GM10248 (cell line): ENCODE measurements around the gene MPC1L.

Experiments
- CTCF ChIA-PET: fragments of 300-600 bp; sonication (Branson Sonifier 250); formaldehyde crosslinking; extraction: SDS; loops from one replicate; lab custom pipeline; 2021; ENCODE audit warnings: antibody characterized with exemption; lab: Yijun Ruan, JAX
- POLR2A ChIA-PET: fragments of 350-650 bp; sonication (Branson Sonifier 250); formaldehyde crosslinking; extraction: SDS; loops from one replicate; lab custom pipeline; 2020; ENCODE audit warnings: antibody characterized with exemption; lab: Yijun Ruan, JAX
- DNase-seq: peaks from one replicate; pipeline ENCODE4 v3.0.0; 2012; ENCODE audit errors: extremely low spot score
- CTCF ChIP-seq: IDR thresholded peaks from 2 replicates; pipeline ENCODE4 v1.5.1; 2012; ENCODE audit warnings: mild to moderate bottlenecking, low read depth; ENCODE audit errors: extremely low read depth, missing control alignments, control extremely low read depth

Gene MPC1L

GRCh38 chrX:40612511-40612910, 10.7 kb upstream of the MPC1L start:
- ChIA-PET CTCF (no interaction called here), POLR2A (no interaction called here)
- no peak for DNase-seq
- no peak for TF ChIP-seq CTCF

GRCh38 chrX:40615976-40616375, 7.3 kb upstream of the MPC1L start:
- no peak for DNase-seq
- TF ChIP-seq CTCF: no peak
- CTCF ChIA-PET: no interaction called here
- POLR2A ChIA-PET: no interaction called here

- ChIA-PET POLR2A (no interaction called here), CTCF (interaction anchor here (1.1 to 1.4 kb wide), 2 partner anchors 13 to 23 kb away, joined by 3 to 6 read pairs; no protein-coding TSS in a partner anchor)
- DNase-seq: no peak
- no peak for TF ChIP-seq CTCF
These were observed 5.7 kb upstream of the MPC1L start for GRCh38 chrX:40617566-40617965.

GRCh38 chrX:40622479-40623138, 619 bp upstream of the MPC1L start:
- POLR2A ChIA-PET: interaction anchor here (0.5 kb wide), 1 partner anchor 251 kb away, joined by 4 read pairs; no protein-coding TSS in a partner anchor
- DNase-seq: no peak
- no peak for TF ChIP-seq CTCF
- CTCF ChIA-PET: no interaction called here

DNA sequence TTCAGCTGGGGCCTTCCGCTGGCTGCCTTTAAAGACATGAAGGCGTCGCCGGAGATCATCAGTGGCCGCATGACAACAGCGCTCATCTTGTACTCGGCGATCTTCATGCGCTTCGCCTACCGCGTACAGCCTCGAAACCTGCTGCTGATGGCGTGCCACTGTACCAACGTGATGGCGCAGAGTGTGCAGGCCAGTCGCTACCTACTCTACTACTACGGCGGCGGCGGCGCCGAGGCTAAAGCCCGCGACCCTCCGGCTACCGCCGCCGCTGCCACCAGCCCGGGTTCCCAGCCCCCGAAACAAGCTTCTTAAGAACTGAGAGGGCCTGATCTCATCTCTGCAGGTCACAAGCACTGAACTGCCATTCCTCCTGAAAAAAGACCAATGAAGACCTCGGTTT, 437 bp downstream of the MPC1L start:
- POLR2A ChIA-PET: no interaction called here
- no peak for TF ChIP-seq CTCF
- DNase-seq: no peak
- CTCF ChIA-PET: no interaction called here

- no peak for DNase-seq
- ChIA-PET CTCF (no interaction called here), POLR2A (no interaction called here)
- TF ChIP-seq CTCF: no peak
These were observed 2.1 kb downstream of the MPC1L start for GRCh38 chrX:40625294-40625693.

- TF ChIP-seq CTCF: no peak
- ChIA-PET POLR2A (no interaction called here), CTCF (interaction anchor here (1.9 kb wide), 1 partner anchor 84 kb away, joined by 6 read pairs; no protein-coding TSS in a partner anchor)
- DNase-seq: no peak
These were observed 5.3 kb downstream of the MPC1L start for GRCh38 chrX:40628506-40628905.
